Kidney (tissue), 14 donors: ENCODE results near the gene DSTN. TPM values are rescaled to one million over a fixed set of nuclear protein-coding genes. Genes with fewer than 3 reads are reported as not detected.

ENCODE experiments used
- DNase-seq, 5 donors: peaks; one replicate each; pipeline ENCODE4 v3.0.0-alpha.2; 2013 to 2020
- FAIRE-seq: peaks from 2 replicates; lab custom pipeline; 2012; peaks lifted over from hg19 to GRCh38; lab: Jason Lieb, UNC
- H3K27ac ChIP-seq, 2 donors: one replicate each; pipeline ENCODE4 v1.7.0; 2013; ENCODE audit warnings: low read depth in 2 of 2, low read length in 2 of 2, inconsistent platforms in 1 of 2
- H3K27me3 ChIP-seq: one replicate; pipeline ENCODE4 v1.7.1; 2013; ENCODE audit warnings: low read length, inconsistent platforms; ENCODE audit not compliant: control insufficient read depth, insufficient read depth
- H3K36me3 ChIP-seq, 3 donors: one replicate each; pipeline versions ENCODE4 v1.7.0 to v1.7.1; 2013; ENCODE audit warnings: low read length in 3 of 3, control low read depth in 1 of 3, inconsistent platforms in 1 of 3; ENCODE audit not compliant: insufficient read depth in 3 of 3, control insufficient read depth in 2 of 3
- H3K4me1 ChIP-seq, 3 donors: one replicate each; pipeline versions ENCODE4 v1.7.0 to v1.7.1; 2013; ENCODE audit warnings: low read length in 3 of 3, inconsistent platforms in 1 of 3, low read depth in 1 of 3; ENCODE audit not compliant: control insufficient read depth in 2 of 3, insufficient read depth in 2 of 3
- H3K4me3 ChIP-seq, 3 donors: one replicate each; pipeline versions ENCODE4 v1.7.0 to v1.8.1; 2013; ENCODE audit warnings: low read length in 3 of 3, control low read depth in 1 of 3, inconsistent platforms in 1 of 3
- H3K9ac ChIP-seq, 3 donors: one replicate each; pipeline versions ENCODE4 v1.7.0 to v1.7.1; 2013; ENCODE audit warnings: low read length in 3 of 3, control low read depth in 1 of 3, inconsistent platforms in 1 of 3
- H3K9me3 ChIP-seq, 3 donors: one replicate each; pipeline versions ENCODE4 v1.7.0 to v1.7.1; 2013; ENCODE audit warnings: low read length in 3 of 3, control low read depth in 1 of 3, inconsistent platforms in 1 of 3; ENCODE audit not compliant: control insufficient read depth in 2 of 3, insufficient read depth in 1 of 3
- CTCF ChIP-seq: IDR thresholded peaks from 3 replicates; pipeline ENCODE4 v1.5.1; 2012; ENCODE audit warnings: mild to moderate bottlenecking, moderate library complexity, borderline replicate concordance; ENCODE audit not compliant: insufficient read depth; ENCODE audit errors: extremely low read depth
- intact Hi-C: fragments of 100-400 bp; cut with DNase I; formaldehyde crosslinking; loops from one replicate; pipeline ENCODE4 v1.11.1; 2022
- polyA plus RNA-seq: library from polyadenylated mRNA; stranded (reverse); fragments of 350-450 nt; fragmentation: Illumina TruSeq; extraction: RNeasy Lipid Tissue Mini Kit (QIAGEN cat#74804); gene quantifications from one replicate; pipeline ENCODE4 v1.2.3, GENCODE V29; 2014; ENCODE audit warnings: low read depth, low replicate concordance; ENCODE audit not compliant: insufficient read depth
- total RNA-seq: library from RNA; stranded (reverse); fragmentation: NEBNext Ultra II Directional; extraction: Animal tissue kit (Norgen Biotek cat#: 25700); gene quantifications from one replicate; pipeline ENCODE4 v1.2.1, GENCODE V29; 2021
- donor health status: control.
- donor health status: control.
- donor health status: control.
- donor health status: control.
- donor health status: control.
- donor health status: DM: yes; HTN: yes; CAD: no.
- donor health status: Normal renal cell carcinoma (clear cell type).

Gene DSTN
- total and polyA plus RNA-seq, 2 donors from 2014 or later = 409 to 525 TPM

GRCh38 chr20:17573463-17573862, 3.6 kb downstream of the DSTN start:
- no peak overlapping the region for H3K4me3 ChIP-seq
- H3K9me3 ChIP-seq = no peaks in the 10 kb centered on the region
- H3K27me3 ChIP-seq = no peaks in the 10 kb centered on the region
- DNase-seq (no peak), FAIRE-seq (no peak)
- TF ChIP-seq CTCF = no peak
- intact Hi-C loops = no loop called here
- peaks cover 0 to 11% (median 4%) of the 10 kb centered on the region in 3 donors for H3K4me1 ChIP-seq
- no peak overlapping the region for H3K9ac ChIP-seq
- H3K36me3 ChIP-seq = no peaks in the 10 kb centered on the region
- H3K27ac ChIP-seq = no peak overlapping the region

GRCh38 chr20:17576215-17576614, 6.3 kb downstream of the DSTN start:
- Histone ChIP-seq H3K9ac (no peak overlapping the region), H3K36me3 (no peaks in the 10 kb centered on the region), H3K4me3 (no peak overlapping the region), H3K27ac (no peak overlapping the region), H3K27me3 (no peaks in the 10 kb centered on the region), H3K9me3 (no peaks in the 10 kb centered on the region), H3K4me1 (peaks cover 0 to 10% (median 4%) of the 10 kb centered on the region in 3 donors)
- intact Hi-C loops = no loop called here
- TF ChIP-seq CTCF = no peak
- DNase-seq (no peak), FAIRE-seq (no peak)

GRCh38 chr20:17579369-17580039, 9.6 kb downstream of the DSTN start:
- no peaks in the 10 kb centered on the region for H3K36me3 ChIP-seq
- no peaks in the 10 kb centered on the region for H3K9me3 ChIP-seq
- H3K4me3 ChIP-seq = no peak overlapping the region
- H3K27me3 ChIP-seq = no peaks in the 10 kb centered on the region
- FAIRE-seq = no peak
- intact Hi-C loops = no loop called here
- no peak overlapping the region for H3K27ac ChIP-seq
- no peaks in the 10 kb centered on the region for H3K4me1 ChIP-seq
- no peak for TF ChIP-seq CTCF
- H3K9ac ChIP-seq = no peak overlapping the region
- no peak for DNase-seq
